ENCODE measurements around the gene TRIAP1.

GRCh38 chr12:120404271-120404670 lies 41.9 kb downstream of the TRIAP1 start:
- TF ChIP-seq CTCF (IDR thresholded peaks at IDR 0.05) = no peak
- TF ChIP-seq POLR2AphosphoS5 (IDR thresholded peaks at IDR 0.05; ENCODE audit: low read depth, low read length) = no peak
- TF ChIP-seq REST (IDR thresholded peaks at IDR 0.05; ENCODE audit: insufficient read depth in 1 of 2, low read depth in 2 of 2, low read length in 1 of 2) = no peak

All from Panc1 (cell line).